Lower lobe of right lung (tissue), 2 donors: ENCODE measurements around the gene HIPK2. TPM values are rescaled to one million over a fixed set of nuclear protein-coding genes. Genes with fewer than 3 reads are reported as not detected.

Experiments used
- ATAC-seq, 2 donors: fragments of 200-7000 bp; cut with Tn5 transposase; one replicate each; pipeline ENCODE4 v1.9.1; 2020 to 2022; ENCODE audit warnings: mild to moderate bottlenecking in 2 of 2, moderate library complexity in 2 of 2
- DNase-seq: peaks from one replicate; pipeline ENCODE4 v3.0.0-alpha.2; 2020
- H3K27ac ChIP-seq: fragments of 200-600 bp; one replicate; pipeline ENCODE4 v1.8.0; 2022
- H3K27me3 ChIP-seq: fragments of 200-600 bp; one replicate; pipeline ENCODE4 v1.8.0; 2022; ENCODE audit warnings: low read depth
- H3K36me3 ChIP-seq: fragments of 200-600 bp; one replicate; pipeline ENCODE4 v1.8.0; 2022; ENCODE audit warnings: mild to moderate bottlenecking
- H3K4me1 ChIP-seq: fragments of 200-600 bp; one replicate; pipeline ENCODE4 v1.8.0; 2022
- H3K4me3 ChIP-seq: fragments of 200-600 bp; one replicate; pipeline ENCODE4 v1.8.0; 2022; ENCODE audit warnings: mild to moderate bottlenecking
- H3K9me3 ChIP-seq: fragments of 200-600 bp; one replicate; pipeline ENCODE4 v1.8.0; 2022
- CTCF ChIP-seq: fragments of 200-600 bp; IDR thresholded peaks from one replicate; pipeline ENCODE4 v1.8.0; 2022; ENCODE audit warnings: antibody characterized with exemption, mild to moderate bottlenecking
- intact Hi-C: fragments of 100-400 bp; cut with DNase I; formaldehyde crosslinking; loops from one replicate; pipeline ENCODE4 v1.11.0; 2022
- total RNA-seq: library from RNA; stranded (reverse); fragmentation: NEBNext Ultra II Directional; extraction: Animal tissue kit (Norgen Biotek cat#: 25700); gene quantifications from one replicate; pipeline ENCODE4 v1.2.1, GENCODE V29; 2021
- donor health status: DM: no; HTN: yes; CAD: no; lungs with severe emphysema.

Gene HIPK2
- total RNA-seq, 1 donor from 2014 or later = 81.0 TPM

DNA sequence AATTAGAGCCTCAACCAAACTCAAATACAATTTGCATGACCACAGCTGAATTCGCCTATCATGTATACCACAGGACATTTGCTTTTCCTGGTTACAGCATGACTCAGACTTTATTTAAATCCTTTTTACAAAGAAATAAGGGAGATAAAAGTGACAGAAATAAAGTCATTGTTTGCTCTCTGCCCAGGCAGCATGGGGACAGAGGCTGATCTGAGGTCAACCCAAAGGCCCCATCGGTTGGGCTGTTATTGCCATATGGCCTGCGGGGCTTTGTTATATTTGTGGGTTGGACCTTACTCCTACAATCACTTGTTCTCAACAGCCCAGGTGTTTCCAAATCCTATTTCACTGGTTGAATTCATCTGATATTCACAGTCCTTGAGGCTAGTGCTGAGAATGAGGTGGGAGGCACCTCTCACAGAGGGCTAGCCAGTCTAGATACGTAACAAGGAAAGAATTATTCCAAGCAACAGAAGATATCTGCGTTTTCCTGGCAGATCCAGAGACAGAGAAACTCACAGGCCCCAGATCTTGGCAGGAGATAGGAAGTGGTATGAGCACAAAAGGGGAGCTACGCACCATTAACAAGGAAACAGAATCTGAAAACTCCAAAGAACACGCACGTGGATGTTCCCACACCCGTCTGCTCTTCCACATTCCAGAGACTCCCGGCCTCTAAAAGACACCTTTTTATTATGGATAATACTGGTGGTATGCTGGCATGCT lies 117.3 kb downstream of the HIPK2 start:
- peaks cover 49% of the 10 kb centered on the region for H3K4me1 ChIP-seq
- no peak for TF ChIP-seq CTCF
- no peak for ATAC-seq

GRCh38 chr7:139659922-139660316 lies 117.9 kb downstream of the HIPK2 start:
- Histone ChIP-seq H3K9me3 (no peaks in the 10 kb centered on the region), H3K4me1 (peaks cover 53% of the 10 kb centered on the region), H3K4me3 (no peak overlapping the region), H3K36me3 (no peaks in the 10 kb centered on the region), H3K27me3 (no peaks in the 10 kb centered on the region), H3K27ac (no peak overlapping the region)
- intact Hi-C loops = no loop called here
- ATAC-seq = peak in 1 of 2 donors; percentile 60
- no peak for TF ChIP-seq CTCF
- no peak for DNase-seq

More for the DNA sequence above, 117.3 kb downstream of the HIPK2 start:
- H3K4me3 ChIP-seq = no peak overlapping the region
- intact Hi-C loops = no loop called here
- H3K27ac ChIP-seq = peak overlapping the region; percentile 44
- no peak for DNase-seq
- no peaks in the 10 kb centered on the region for H3K27me3 ChIP-seq
- no peaks in the 10 kb centered on the region for H3K9me3 ChIP-seq
- H3K36me3 ChIP-seq = no peaks in the 10 kb centered on the region

DNA sequence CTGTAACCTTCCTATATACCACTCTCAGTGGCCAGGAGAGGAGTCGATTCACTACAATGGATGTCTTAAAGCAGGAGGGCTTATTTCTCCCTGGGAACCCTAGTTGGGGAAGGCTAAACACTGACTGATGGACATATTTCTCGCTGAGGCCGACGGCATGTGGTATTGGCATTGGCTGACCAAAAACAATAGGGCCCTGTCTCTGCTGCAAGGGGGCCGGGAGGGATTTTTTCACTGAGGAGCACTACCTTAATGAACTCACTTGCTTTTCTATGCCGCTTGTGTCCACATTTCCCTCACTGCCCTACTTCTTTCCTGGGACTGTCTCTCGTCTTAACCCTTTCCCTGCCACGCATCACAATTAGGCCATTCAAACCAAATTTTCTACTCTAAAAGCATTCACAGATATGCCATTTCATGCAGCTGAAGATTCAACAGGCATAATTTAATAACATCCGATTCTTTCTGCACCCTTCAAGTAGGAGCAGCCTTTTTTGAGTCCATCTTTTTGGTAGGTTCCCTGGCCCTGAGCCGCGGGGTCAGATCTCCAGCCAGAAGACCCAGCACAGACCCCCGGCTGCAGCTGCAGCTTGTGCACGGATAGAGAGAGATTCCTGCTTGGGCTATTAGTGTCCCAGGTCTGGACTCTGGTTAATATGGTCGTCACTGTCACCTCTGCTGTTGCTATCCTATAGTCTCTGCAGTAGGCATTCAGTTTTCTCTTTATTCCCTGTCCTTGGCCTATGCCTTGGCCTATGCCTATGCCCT lies 118.7 kb downstream of the HIPK2 start:
- no peaks in the 10 kb centered on the region for H3K36me3 ChIP-seq
- peaks cover 49% of the 10 kb centered on the region for H3K4me1 ChIP-seq
- no peak overlapping the region for H3K4me3 ChIP-seq
- H3K27me3 ChIP-seq = no peaks in the 10 kb centered on the region
- TF ChIP-seq CTCF = no peak
- DNase-seq (no peak), ATAC-seq (no peak)
- H3K27ac ChIP-seq = peak overlapping the region; percentile 28
- intact Hi-C loops = no loop called here
- no peaks in the 10 kb centered on the region for H3K9me3 ChIP-seq

- Histone ChIP-seq H3K4me3 (no peak overlapping the region), H3K4me1 (peaks cover 49% of the 10 kb centered on the region), H3K9me3 (no peaks in the 10 kb centered on the region), H3K27me3 (no peaks in the 10 kb centered on the region), H3K36me3 (no peaks in the 10 kb centered on the region), H3K27ac (no peak overlapping the region)
- ATAC-seq (no peak), DNase-seq (no peak)
- TF ChIP-seq CTCF = no peak
- intact Hi-C loops = no loop called here
Observed at GRCh38 chr7:139658296-139658695, 119.5 kb downstream of the HIPK2 start.

- no peaks in the 10 kb centered on the region for H3K9me3 ChIP-seq
- H3K36me3 ChIP-seq = no peaks in the 10 kb centered on the region
- intact Hi-C loops = no loop called here
- no peak for TF ChIP-seq CTCF
- DNase-seq (no peak), ATAC-seq (no peak)
- H3K27me3 ChIP-seq = no peaks in the 10 kb centered on the region
- no peak overlapping the region for H3K27ac ChIP-seq
- no peak overlapping the region for H3K4me3 ChIP-seq
- peaks cover 48% of the 10 kb centered on the region for H3K4me1 ChIP-seq
Observed at GRCh38 chr7:139657725-139658124, 120.1 kb downstream of the HIPK2 start.
